GM20000 (cell line): ENCODE measurements around the gene LARGE2.

Source experiments
- DNase-seq: peaks from one replicate; pipeline ENCODE4 v3.0.0; 2012; ENCODE audit warnings: low spot score
- TF ChIP-seq, protein P1 (sequence below): IDR thresholded peaks from 2 replicates; pipeline ENCODE4 v1.5.1; 2012; ENCODE audit warnings: mild to moderate bottlenecking, control low read depth; ENCODE audit errors: extremely low read depth, missing control alignments

The LARGE2 gene

GRCh38 chr11:45945397-45945999, 23.0 kb downstream of the LARGE2 start:
- no peak for DNase-seq
- TF ChIP-seq, protein P1, sequence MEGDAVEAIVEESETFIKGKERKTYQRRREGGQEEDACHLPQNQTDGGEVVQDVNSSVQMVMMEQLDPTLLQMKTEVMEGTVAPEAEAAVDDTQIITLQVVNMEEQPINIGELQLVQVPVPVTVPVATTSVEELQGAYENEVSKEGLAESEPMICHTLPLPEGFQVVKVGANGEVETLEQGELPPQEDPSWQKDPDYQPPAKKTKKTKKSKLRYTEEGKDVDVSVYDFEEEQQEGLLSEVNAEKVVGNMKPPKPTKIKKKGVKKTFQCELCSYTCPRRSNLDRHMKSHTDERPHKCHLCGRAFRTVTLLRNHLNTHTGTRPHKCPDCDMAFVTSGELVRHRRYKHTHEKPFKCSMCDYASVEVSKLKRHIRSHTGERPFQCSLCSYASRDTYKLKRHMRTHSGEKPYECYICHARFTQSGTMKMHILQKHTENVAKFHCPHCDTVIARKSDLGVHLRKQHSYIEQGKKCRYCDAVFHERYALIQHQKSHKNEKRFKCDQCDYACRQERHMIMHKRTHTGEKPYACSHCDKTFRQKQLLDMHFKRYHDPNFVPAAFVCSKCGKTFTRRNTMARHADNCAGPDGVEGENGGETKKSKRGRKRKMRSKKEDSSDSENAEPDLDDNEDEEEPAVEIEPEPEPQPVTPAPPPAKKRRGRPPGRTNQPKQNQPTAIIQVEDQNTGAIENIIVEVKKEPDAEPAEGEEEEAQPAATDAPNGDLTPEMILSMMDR = no peak

DNA sequence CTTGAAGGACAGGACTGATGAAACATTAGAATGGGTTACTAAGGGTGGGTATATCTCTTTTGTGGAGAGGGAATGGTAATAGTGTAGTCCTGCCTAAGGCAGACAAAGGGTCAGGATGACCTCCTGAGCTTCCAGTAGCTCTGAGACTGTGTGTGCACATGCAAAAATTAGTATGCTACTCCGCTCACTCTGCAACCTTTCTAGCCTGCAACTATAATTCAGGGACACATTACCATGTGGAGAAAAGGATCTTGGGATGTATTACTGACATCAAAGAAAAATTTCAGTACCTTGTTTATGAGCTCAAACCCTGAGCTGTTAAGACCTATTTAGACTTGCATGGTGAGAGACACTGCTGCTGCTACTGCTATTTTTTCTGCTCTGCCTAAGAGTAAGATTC, 25.4 kb downstream of the LARGE2 start:
- no peak for DNase-seq
- TF ChIP-seq, protein P1 = no peak

DNA sequence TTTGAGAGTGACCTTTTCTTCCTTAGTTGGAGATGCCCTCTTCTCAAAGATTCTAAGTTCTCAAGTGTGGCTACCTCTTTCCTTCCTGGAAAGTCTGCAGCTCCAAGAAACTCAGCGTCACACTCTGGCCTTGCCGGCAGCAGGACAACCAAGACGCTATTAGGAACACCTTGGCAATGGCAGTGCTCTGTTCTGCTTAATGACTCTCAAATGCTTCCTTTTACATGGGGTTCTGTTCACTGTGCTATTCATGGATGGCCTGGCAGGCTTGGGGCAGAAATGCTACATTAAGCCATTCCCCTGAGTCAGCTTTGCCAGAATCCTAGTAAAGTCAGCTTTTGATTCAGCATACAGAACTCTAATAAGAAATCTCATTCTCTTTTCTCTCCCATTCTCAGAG, 25.9 kb downstream of the LARGE2 start:
- DNase-seq = no peak
- TF ChIP-seq, protein P1 = no peak

GRCh38 chr11:45949992-45950407, 27.5 kb downstream of the LARGE2 start:
- no peak for DNase-seq
- TF ChIP-seq, protein P1 = no peak

DNA sequence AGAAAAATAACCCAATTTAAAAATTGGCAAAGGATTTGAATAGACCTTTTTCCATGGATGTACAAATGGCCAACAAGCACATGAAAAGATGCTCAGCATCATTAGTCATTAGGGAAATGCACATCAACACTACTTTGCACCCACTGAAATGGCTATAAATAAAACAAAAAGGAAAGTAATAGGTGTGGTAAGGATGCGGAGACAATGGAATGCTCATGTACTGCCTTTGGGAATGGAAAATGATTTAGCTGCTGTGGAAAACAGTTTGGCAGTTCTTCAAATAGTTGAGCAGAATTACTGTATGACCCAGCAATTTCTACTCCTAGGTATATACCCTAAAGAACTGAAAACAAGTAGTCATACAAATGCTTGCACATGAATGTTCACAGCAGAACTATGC, 37.4 kb downstream of the LARGE2 start:
- DNase-seq = no peak

GRCh38 chr11:45960387-45961095, 38.1 kb downstream of the LARGE2 start:
- no peak for DNase-seq
- TF ChIP-seq, protein P1 = no peak

More for the DNA sequence above, 37.4 kb downstream of the LARGE2 start:
- TF ChIP-seq, protein P1 = no peak

DNA sequence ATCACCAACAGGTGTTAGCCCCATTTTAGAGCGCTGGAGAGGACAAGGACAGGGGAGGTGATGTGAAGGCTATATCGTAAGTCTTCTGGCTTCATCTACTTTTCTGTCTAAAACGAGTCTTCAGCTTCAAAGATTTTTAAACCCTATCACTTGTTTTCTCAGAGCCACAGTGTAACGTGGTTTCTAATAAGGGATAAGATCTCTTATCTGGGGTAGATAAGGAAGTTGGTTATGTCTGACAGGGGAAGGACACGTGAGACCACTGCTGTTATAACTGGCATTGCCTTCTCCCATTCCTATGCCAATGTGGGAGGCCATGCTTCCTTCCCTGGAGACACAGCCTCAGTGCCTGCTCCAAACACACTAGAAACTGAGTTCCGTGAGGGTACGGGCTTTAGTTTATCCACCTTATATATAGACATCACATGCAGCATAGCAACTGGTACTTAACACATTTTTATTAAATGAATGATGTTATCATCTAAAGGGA, 39.3 kb downstream of the LARGE2 start:
- TF ChIP-seq, protein P1 = no peak
- no peak for DNase-seq
